CD4-positive, alpha-beta T cell treated with Interleukin-15 for 1 hour (primary cell): ENCODE measurements around the gene GPR61.

ENCODE experiments used
- DNase-seq: peaks from one replicate; pipeline ENCODE4 v3.0.0-alpha.2; 2020

Gene GPR61

GRCh38 chr1:109578947-109579443 lies 39.3 kb downstream of the GPR61 start:
- no peak for DNase-seq

GRCh38 chr1:109579491-109579890 lies 39.8 kb downstream of the GPR61 start:
- no peak for DNase-seq

- DNase-seq, result no peak
Measured at GRCh38 chr1:109582021-109582420, 42.3 kb downstream of the GPR61 start.

GRCh38 chr1:109584766-109585165 lies 45.1 kb downstream of the GPR61 start:
- no peak for DNase-seq

GRCh38 chr1:109586055-109586454 lies 46.4 kb downstream of the GPR61 start:
- no peak for DNase-seq

- no peak for DNase-seq
Measured at GRCh38 chr1:109589177-109589576, 49.5 kb downstream of the GPR61 start.

- no peak for DNase-seq
Measured at GRCh38 chr1:109589679-109590078, 50.0 kb downstream of the GPR61 start.

- DNase-seq, result no peak
Measured at GRCh38 chr1:109592916-109593315, 53.2 kb downstream of the GPR61 start.

- no peak for DNase-seq
Measured at GRCh38 chr1:109595531-109595930, 55.9 kb downstream of the GPR61 start.
